ENCODE data around the gene INSRR. TPM values are rescaled to one million over a fixed set of nuclear protein-coding genes. Genes with fewer than 3 reads are reported as not detected.

Gene INSRR
- total RNA-seq, 1 donor from 2014 or later = not detected

DNA sequence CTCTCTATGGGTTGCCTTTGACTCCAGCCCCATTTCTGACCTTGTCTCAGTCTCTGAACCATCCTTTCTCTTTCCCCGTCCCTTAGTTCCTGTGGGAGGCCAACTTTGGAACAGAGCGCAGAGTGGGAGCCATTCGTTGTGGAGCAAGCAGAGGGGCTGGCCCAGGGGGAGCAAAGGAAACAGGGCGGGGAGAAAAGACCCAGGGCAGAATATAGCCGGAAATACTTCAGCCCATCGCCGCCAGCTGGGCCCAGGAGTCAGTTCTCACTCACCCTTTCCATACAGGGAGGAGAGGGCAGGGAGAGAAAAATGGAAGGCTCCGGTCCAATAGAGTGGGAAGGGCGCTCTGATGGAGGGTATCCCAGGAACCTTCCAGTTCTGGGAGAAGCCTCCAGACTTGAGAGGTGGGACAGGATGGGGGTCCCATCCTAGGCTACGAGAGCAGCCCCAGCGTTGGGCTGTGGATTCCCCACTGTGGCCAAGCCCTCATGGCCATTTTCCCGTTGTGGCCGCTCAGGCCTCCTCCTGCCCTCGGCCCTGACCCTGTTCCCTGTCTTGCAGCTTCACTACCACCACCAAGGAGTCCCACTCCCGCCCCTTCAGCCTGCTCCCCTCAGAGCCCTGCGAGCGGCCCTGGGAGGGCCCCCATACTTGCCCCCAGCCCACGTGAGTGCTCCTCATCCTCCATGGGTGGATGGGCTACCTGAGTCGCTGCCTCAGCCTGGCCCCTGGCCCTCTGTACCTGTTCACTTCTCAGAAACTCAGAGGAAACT, 45.5 kb upstream of the INSRR start:
- H3K27me3 Mint-ChIP-seq = peaks cover 56% of the 10 kb centered on the region
- no peaks in the 10 kb centered on the region for H3K36me3 Mint-ChIP-seq (ENCODE audit: insufficient read depth)
- no peaks in the 10 kb centered on the region for H3K4me1 Mint-ChIP-seq (ENCODE audit: low read depth)
- no peak for DNase-seq (ENCODE audit: low spot score, unreplicated experiment)
- TF ChIP-seq, protein P1, sequence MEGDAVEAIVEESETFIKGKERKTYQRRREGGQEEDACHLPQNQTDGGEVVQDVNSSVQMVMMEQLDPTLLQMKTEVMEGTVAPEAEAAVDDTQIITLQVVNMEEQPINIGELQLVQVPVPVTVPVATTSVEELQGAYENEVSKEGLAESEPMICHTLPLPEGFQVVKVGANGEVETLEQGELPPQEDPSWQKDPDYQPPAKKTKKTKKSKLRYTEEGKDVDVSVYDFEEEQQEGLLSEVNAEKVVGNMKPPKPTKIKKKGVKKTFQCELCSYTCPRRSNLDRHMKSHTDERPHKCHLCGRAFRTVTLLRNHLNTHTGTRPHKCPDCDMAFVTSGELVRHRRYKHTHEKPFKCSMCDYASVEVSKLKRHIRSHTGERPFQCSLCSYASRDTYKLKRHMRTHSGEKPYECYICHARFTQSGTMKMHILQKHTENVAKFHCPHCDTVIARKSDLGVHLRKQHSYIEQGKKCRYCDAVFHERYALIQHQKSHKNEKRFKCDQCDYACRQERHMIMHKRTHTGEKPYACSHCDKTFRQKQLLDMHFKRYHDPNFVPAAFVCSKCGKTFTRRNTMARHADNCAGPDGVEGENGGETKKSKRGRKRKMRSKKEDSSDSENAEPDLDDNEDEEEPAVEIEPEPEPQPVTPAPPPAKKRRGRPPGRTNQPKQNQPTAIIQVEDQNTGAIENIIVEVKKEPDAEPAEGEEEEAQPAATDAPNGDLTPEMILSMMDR (IDR thresholded peaks at IDR 0.05; ENCODE audit: unreplicated experiment) = no peak
- H3K27ac Mint-ChIP-seq = no peak overlapping the region
- no peaks in the 10 kb centered on the region for H3K9me3 Mint-ChIP-seq (ENCODE audit: low read depth)
- no peak overlapping the region for H3K4me3 Mint-ChIP-seq (ENCODE audit: low read depth)

GRCh38 chr1:156903328-156904091, 44.6 kb upstream of the INSRR start:
- DNase-seq (ENCODE audit: low spot score, unreplicated experiment) = no peak
- Mint-ChIP-seq H3K27me3 (peaks cover 56% of the 10 kb centered on the region), H3K9me3 (ENCODE audit: low read depth) (no peaks in the 10 kb centered on the region), H3K4me1 (ENCODE audit: low read depth) (no peaks in the 10 kb centered on the region), H3K27ac (no peak overlapping the region), H3K36me3 (ENCODE audit: insufficient read depth) (no peaks in the 10 kb centered on the region), H3K4me3 (ENCODE audit: low read depth) (no peak overlapping the region)
- TF ChIP-seq, protein P1 (IDR thresholded peaks at IDR 0.05; ENCODE audit: unreplicated experiment) = no peak

DNA sequence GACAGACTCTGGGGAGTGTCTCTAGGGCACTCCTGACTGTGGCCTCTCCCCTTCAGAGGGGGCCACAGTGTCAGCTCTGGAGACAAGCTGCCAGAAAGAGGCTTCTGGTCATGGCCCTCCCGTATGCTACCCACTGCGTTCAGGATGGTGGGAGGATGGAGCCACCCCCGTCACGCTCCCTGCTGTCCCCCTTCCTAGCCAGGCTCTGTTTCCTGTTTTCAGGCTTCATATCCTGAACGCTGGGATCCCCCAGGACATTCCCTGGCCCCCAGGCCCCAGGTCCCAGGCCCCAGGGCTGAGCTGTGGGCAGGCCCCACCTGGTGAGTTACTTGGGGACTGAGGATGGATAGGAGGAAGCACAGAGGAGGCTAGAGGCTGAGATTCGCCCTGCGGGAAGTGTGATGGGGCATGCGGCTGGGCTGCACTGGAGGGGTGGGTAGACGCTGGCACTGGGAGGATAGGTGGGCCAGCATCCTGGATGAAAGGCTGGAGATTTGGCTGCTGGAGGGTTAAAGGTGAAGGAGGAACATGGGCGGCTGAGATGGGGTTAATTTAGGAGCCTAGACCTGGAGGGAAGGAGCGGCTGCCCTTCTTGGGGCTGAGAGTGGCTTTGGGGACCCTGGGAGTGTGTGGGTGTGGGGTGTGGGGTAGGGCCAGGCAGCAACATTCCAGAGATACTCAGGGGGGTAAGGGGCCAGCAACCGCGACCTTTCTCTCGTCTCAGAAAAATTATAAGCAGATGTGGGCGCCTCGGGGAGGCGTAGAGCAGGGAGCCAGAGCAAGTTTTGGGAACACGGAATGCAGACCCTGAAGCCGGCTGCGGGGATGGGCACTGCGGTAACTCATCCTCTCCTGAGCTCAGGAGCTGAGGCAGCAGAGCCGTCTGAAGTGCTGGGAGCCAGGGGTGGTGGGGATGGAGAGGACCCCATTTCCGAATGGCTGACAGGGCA, 43.3 kb upstream of the INSRR start:
- peaks cover 65% of the 10 kb centered on the region for H3K27me3 Mint-ChIP-seq
- TF ChIP-seq, protein P1 (IDR thresholded peaks at IDR 0.05; ENCODE audit: unreplicated experiment) = no peak
- no peaks in the 10 kb centered on the region for H3K9me3 Mint-ChIP-seq (ENCODE audit: low read depth)
- H3K4me3 Mint-ChIP-seq (ENCODE audit: low read depth) = no peak overlapping the region
- no peaks in the 10 kb centered on the region for H3K4me1 Mint-ChIP-seq (ENCODE audit: low read depth)
- no peaks in the 10 kb centered on the region for H3K36me3 Mint-ChIP-seq (ENCODE audit: insufficient read depth)
- no peak overlapping the region for H3K27ac Mint-ChIP-seq
- DNase-seq (ENCODE audit: low spot score, unreplicated experiment) = no peak

DNA sequence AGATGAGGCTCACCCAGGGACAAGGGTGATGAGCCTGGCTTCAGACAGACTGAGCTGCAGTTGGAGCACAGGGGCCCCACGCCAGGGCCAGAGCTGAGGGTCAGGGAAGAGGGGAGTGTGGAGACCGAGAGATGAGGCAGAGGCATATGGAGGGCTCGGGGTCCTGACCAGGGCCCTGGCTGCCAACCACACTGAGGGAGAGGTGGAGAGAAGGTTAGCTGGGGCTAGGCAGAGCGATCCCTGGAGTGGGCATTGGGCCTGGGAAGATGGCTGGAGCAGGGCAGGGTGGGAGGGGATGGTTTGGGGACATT, 42.6 kb upstream of the INSRR start:
- Mint-ChIP-seq H3K36me3 (ENCODE audit: insufficient read depth) (no peaks in the 10 kb centered on the region), H3K9me3 (ENCODE audit: low read depth) (no peaks in the 10 kb centered on the region), H3K27me3 (peaks cover 66% of the 10 kb centered on the region), H3K4me3 (ENCODE audit: low read depth) (no peak overlapping the region), H3K27ac (no peak overlapping the region), H3K4me1 (ENCODE audit: low read depth) (peaks cover 2% of the 10 kb centered on the region)
- no peak for DNase-seq (ENCODE audit: low spot score, unreplicated experiment)
- TF ChIP-seq, protein P1 (IDR thresholded peaks at IDR 0.05; ENCODE audit: unreplicated experiment) = no peak
